HG03045 (cell line): ENCODE data around the gene ITGA7.
"Not testable (repeated sequence)": the region's sequence is repeated elsewhere in the genome, so short reads cannot be mapped to it uniquely, and the experiment has no call there.

Experiments
- ATAC-seq: cut with Tn5 transposase; IDR thresholded peaks from one replicate; pipeline ENCODE4 v1.9.1; 2021; ENCODE audit warnings: mild to moderate bottlenecking, moderate library complexity; ENCODE audit not compliant: unreplicated experiment

Gene ITGA7

GRCh38 chr12:55653031-55653430, 54.7 kb downstream of the ITGA7 start:
- ATAC-seq: no peak

GRCh38 chr12:55652352-55652751, 55.4 kb downstream of the ITGA7 start:
- no peak for ATAC-seq

- ATAC-seq: no peak
These were observed 56.4 kb downstream of the ITGA7 start for GRCh38 chr12:55651299-55651683.

- not testable (repeated sequence) for ATAC-seq
These were observed 56.9 kb downstream of the ITGA7 start for GRCh38 chr12:55650620-55651298.

- no peak for ATAC-seq
These were observed 60.7 kb downstream of the ITGA7 start for GRCh38 chr12:55647027-55647426.

- no peak for ATAC-seq
These were observed 63.1 kb downstream of the ITGA7 start for GRCh38 chr12:55644591-55644990.

GRCh38 chr12:55642669-55643068, 65.0 kb downstream of the ITGA7 start:
- no peak for ATAC-seq

GRCh38 chr12:55642267-55642666, 65.4 kb downstream of the ITGA7 start:
- ATAC-seq: no peak

- no peak for ATAC-seq
These were observed 66.1 kb downstream of the ITGA7 start for GRCh38 chr12:55641595-55641994.

GRCh38 chr12:55637467-55637866, 70.2 kb downstream of the ITGA7 start:
- ATAC-seq: no peak

GRCh38 chr12:55636853-55637252, 70.9 kb downstream of the ITGA7 start, which contains the start of gene OR10P1:
OR10P1 (plus strand) TSS chr12:55636892; CDS start chr12:55636892, 0 bp downstream.
- ATAC-seq: no peak

- no peak for ATAC-seq
These were observed 71.5 kb downstream of the ITGA7 start for GRCh38 chr12:55636116-55636655.
